Activated CD4-positive, alpha-beta memory T cell treated with anti-CD3 and anti-CD28 coated beads, Interleukin-2, amount 10 ng/mL, durations not matched to agents 7 days and 5 days (primary cell): ENCODE results near the gene MSLN. TPM values are rescaled to one million over a fixed set of nuclear protein-coding genes. Genes with fewer than 3 reads are reported as not detected.
A peak's percentile ranks its signal among the peaks of the same experiment; 100 is the strongest.

Source experiments
- CTCF ChIA-PET: fragments of 350-600 bp; sonication (Branson Sonifier 250); formaldehyde crosslinking; loops from one replicate; lab custom pipeline; 2021; ENCODE audit warnings: antibody characterized with exemption, inconsistent platforms; lab: Charles Lee
- POLR2A ChIA-PET: fragments of 350-600 bp; sonication (Branson Sonifier 250); formaldehyde crosslinking; loops from one replicate; lab custom pipeline; 2021; ENCODE audit warnings: antibody characterized with exemption; lab: Charles Lee
- DNase-seq: peaks from one replicate; pipeline ENCODE4 v3.0.0-alpha.2; 2020
- H3K27ac Mint-ChIP-seq: one replicate; pipeline ENCODE4 v1.8.0; 2021; ENCODE audit warnings: mild to moderate bottlenecking, mixed read lengths
- H3K27me3 Mint-ChIP-seq: one replicate; pipeline ENCODE4 v1.8.0; 2021; ENCODE audit warnings: mixed read lengths
- H3K36me3 Mint-ChIP-seq: one replicate; pipeline ENCODE4 v1.8.0; 2021; ENCODE audit warnings: low read depth, mixed read lengths
- H3K4me1 Mint-ChIP-seq: one replicate; pipeline ENCODE4 v1.8.0; 2021; ENCODE audit warnings: mixed read lengths
- H3K4me3 Mint-ChIP-seq: one replicate; pipeline ENCODE4 v1.8.0; 2021; ENCODE audit warnings: mild to moderate bottlenecking, mixed read lengths
- H3K9me3 Mint-ChIP-seq: one replicate; pipeline ENCODE4 v1.8.0; 2021; ENCODE audit warnings: mixed read lengths
- total RNA-seq, 2 experiments: library from RNA; stranded (reverse); gene quantifications; one replicate each; pipeline ENCODE4 v1.2.3, GENCODE V29; 2021

MSLN gene
- total RNA-seq, 2 experiments from 2014 or later, result not detected

- CTCF ChIA-PET, result interaction anchor here (0.6 to 1.9 kb wide), 4 partner anchors 19 to 134 kb away, joined by 5 to 19 read pairs (median 6); no protein-coding TSS in a partner anchor
- Mint-ChIP-seq H3K4me1 (peaks cover 18% of the 10 kb centered on the region), H3K27ac (peak within 1 kb of the TSS; percentile 65), H3K4me3 (peak within 1 kb of the TSS; percentile 84), H3K9me3 (no peaks in the 10 kb centered on the region), H3K27me3 (no peaks in the 10 kb centered on the region), H3K36me3 (peaks cover 16% of the 10 kb centered on the region)
- DNase-seq, result no peak
- POLR2A ChIA-PET, result interaction anchor here (0.6 to 1.6 kb wide), 14 partner anchors 16 to 632 kb away, joined by 3 to 9 read pairs (median 4); partner anchors contain the start of genes CIAO3, METRN, UQCC4 and WDR24
Measured at GRCh38 chr16:787978-788398, 27.5 kb downstream of the MSLN start, which contains the start of gene RPUSD1. Gene RPUSD1, minus strand, starts transcription at chr16:788381. Its CDS starts 644 bp downstream, at chr16:787737.

GRCh38 chr16:788399-789126 lies 28.0 kb downstream of the MSLN start, which contains the start of gene CHTF18:
Gene CHTF18, plus strand, starts transcription at chr16:788620. Its CDS starts 65 bp downstream, at chr16:788685.
- Mint-ChIP-seq H3K4me1 (peaks cover 18% of the 10 kb centered on the region), H3K4me3 (peak within 1 kb of the TSS; percentile 84), H3K27me3 (no peaks in the 10 kb centered on the region), H3K27ac (peak within 1 kb of the TSS; percentile 65), H3K36me3 (peaks cover 16% of the 10 kb centered on the region), H3K9me3 (no peaks in the 10 kb centered on the region)
- POLR2A ChIA-PET, result interaction anchor here (0.6 to 1.6 kb wide), 15 partner anchors 15 to 1176 kb away, joined by 3 to 9 read pairs (median 4); partner anchors contain the start of genes CIAO3, METRN, RPS2 and UQCC4
- DNase-seq, result peak; percentile 96
- CTCF ChIA-PET, result interaction anchor here (0.6 to 1.9 kb wide), 4 partner anchors 18 to 135 kb away, joined by 5 to 19 read pairs (median 6); no protein-coding TSS in a partner anchor

DNA sequence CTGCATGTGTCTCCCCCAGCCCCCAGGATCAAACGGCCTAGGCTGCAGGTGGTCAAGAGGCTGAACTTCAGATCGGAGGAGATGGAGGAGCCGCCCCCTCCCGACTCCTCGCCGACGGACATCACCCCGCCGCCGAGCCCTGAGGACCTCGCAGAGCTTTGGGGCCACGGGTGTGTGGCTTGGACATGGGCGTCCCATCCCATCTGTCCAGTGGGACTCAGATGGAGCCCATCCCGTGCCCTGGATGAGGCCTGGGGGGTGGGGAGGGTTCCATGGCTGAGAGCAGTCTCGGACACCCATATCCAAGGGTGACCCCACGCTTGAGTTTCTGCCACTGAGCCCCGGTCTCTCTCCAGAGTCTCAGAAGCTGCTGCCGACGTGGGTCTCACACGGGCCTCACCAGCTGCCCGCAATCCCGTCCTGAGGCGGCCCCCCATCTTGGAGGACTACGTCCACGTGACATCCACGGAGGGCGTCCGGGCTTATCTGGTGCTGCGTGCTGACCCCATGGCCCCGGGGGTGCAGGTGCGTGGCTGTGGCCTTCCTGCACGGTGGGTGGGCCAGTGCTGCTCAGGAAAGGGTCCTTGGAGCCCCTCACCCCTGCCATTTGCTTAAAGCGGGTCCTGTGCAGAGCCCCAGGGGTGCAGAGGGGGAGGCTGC lies 28.8 kb downstream of the MSLN start:
- ChIA-PET CTCF (interaction anchor here (1.9 kb wide), 1 partner anchor 77 kb away, joined by 19 read pairs; no protein-coding TSS in a partner anchor), POLR2A (interaction anchor here (1.0 to 1.6 kb wide), 6 partner anchors 14 to 99 kb away, joined by 4 to 8 read pairs (median 4); partner anchors contain the start of genes CIAO3 and WDR24)
- H3K4me1 Mint-ChIP-seq, result peaks cover 18% of the 10 kb centered on the region
- no peak overlapping the region for H3K27ac Mint-ChIP-seq
- DNase-seq, result no peak
- peak overlapping the region; percentile 57 for H3K4me3 Mint-ChIP-seq
- H3K36me3 Mint-ChIP-seq, result peaks cover 16% of the 10 kb centered on the region
- no peaks in the 10 kb centered on the region for H3K9me3 Mint-ChIP-seq
- H3K27me3 Mint-ChIP-seq, result no peaks in the 10 kb centered on the region

GRCh38 chr16:790086-790485 lies 29.6 kb downstream of the MSLN start:
- Mint-ChIP-seq H3K9me3 (no peaks in the 10 kb centered on the region), H3K4me1 (peaks cover 15% of the 10 kb centered on the region), H3K27ac (no peak overlapping the region), H3K36me3 (peaks cover 13% of the 10 kb centered on the region), H3K27me3 (no peaks in the 10 kb centered on the region), H3K4me3 (peak overlapping the region; percentile 57)
- ChIA-PET CTCF (no interaction called here), POLR2A (interaction anchor here (0.8 to 1.3 kb wide), 2 partner anchors 14 to 17 kb away, joined by 4 to 5 read pairs; no protein-coding TSS in a partner anchor)
- DNase-seq, result no peak

- Mint-ChIP-seq H3K4me3 (no peak overlapping the region), H3K4me1 (peaks cover 16% of the 10 kb centered on the region), H3K36me3 (peaks cover 12% of the 10 kb centered on the region), H3K9me3 (no peaks in the 10 kb centered on the region), H3K27ac (no peak overlapping the region), H3K27me3 (no peaks in the 10 kb centered on the region)
- ChIA-PET POLR2A (no interaction called here), CTCF (no interaction called here)
- no peak for DNase-seq
Measured at GRCh38 chr16:791131-791530, 30.6 kb downstream of the MSLN start.

- H3K27ac Mint-ChIP-seq, result no peak overlapping the region
- no peaks in the 10 kb centered on the region for H3K9me3 Mint-ChIP-seq
- no peak overlapping the region for H3K4me3 Mint-ChIP-seq
- H3K36me3 Mint-ChIP-seq, result peaks cover 12% of the 10 kb centered on the region
- no peaks in the 10 kb centered on the region for H3K27me3 Mint-ChIP-seq
- ChIA-PET CTCF (no interaction called here), POLR2A (no interaction called here)
- peaks cover 9% of the 10 kb centered on the region for H3K4me1 Mint-ChIP-seq
- DNase-seq, result no peak
Measured at GRCh38 chr16:792221-792995, 31.9 kb downstream of the MSLN start.

GRCh38 chr16:793414-793813 lies 32.9 kb downstream of the MSLN start:
- Mint-ChIP-seq H3K27ac (no peak overlapping the region), H3K4me3 (no peak overlapping the region), H3K4me1 (peaks cover 8% of the 10 kb centered on the region), H3K27me3 (no peaks in the 10 kb centered on the region), H3K36me3 (peaks cover 12% of the 10 kb centered on the region), H3K9me3 (no peaks in the 10 kb centered on the region)
- no peak for DNase-seq
- ChIA-PET CTCF (no interaction called here), POLR2A (no interaction called here)

DNA sequence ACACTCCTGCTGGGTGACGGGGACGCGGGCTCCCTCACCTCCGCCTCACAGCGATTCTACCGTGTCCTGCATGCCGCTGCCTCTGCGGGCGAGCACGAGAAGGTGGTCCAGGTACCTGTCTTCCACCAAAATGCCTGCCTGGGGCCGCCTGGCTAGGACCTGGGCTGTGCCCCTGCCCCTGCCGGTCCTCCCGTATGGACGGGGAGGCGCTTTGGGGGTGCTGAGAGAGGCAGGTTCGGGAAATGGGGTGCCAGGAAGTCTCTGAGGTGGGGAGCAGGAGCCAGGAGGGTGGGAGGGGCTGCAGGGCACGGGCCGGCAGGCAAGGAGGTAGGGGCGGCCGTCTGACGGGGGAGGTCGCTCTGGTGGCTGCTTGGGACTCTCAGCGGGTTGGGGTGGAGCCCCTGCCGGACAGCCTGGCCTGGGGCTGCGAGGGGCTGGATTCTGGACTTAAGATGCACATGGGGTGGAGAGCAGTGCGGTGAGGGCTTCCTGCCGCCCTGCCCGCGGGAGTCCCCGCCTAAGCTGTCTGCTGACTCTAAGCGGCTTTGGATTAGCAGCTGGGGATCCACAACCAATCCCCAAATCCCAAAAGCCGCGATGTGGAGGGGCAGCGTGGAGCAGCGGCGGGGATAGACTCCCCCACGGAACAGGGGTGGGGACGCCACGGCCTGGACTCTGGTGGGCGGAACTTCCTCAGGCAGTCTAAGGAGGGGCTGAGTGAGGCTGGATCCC lies 33.7 kb downstream of the MSLN start:
- POLR2A ChIA-PET, result no interaction called here

DNA sequence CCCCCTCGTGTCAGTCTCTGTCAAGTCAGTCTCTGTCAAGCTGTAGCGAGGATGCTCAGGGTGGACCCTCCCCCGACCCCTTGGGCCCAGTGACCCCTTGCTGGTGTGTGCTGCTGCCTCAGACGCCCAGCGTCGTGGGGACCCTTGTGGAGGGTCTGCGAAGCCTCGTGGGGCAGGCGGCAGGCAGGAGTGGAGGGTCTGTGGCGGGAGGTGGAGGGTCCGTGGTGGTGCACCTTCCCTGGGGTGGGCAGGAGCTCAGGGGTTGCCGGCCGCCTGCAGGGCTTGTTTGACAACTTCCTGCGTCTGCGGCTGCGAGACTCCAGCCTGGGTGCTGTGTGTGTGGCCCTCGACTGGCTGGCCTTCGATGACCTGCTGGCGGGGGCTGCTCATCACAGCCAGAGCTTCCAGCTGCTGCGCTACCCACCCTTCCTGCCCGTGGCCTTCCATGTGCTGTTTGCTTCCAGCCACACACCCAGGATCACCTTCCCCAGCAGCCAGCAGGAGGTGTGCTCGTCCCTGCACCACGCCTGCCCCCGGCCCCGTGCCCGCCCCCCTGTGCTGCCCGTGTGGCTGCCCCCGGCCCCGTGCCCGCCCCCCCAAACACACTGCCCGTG lies 34.4 kb downstream of the MSLN start:
- H3K4me1 Mint-ChIP-seq, result peaks cover 5% of the 10 kb centered on the region
- no peaks in the 10 kb centered on the region for H3K27me3 Mint-ChIP-seq
- no peak overlapping the region for H3K27ac Mint-ChIP-seq
- peaks cover 12% of the 10 kb centered on the region for H3K36me3 Mint-ChIP-seq
- no peak overlapping the region for H3K4me3 Mint-ChIP-seq
- ChIA-PET POLR2A (no interaction called here), CTCF (no interaction called here)
- no peak for DNase-seq
- H3K9me3 Mint-ChIP-seq, result no peaks in the 10 kb centered on the region

More for the DNA sequence above, 33.7 kb downstream of the MSLN start:
- Mint-ChIP-seq H3K27ac (no peak overlapping the region), H3K27me3 (no peaks in the 10 kb centered on the region), H3K36me3 (peaks cover 12% of the 10 kb centered on the region), H3K4me3 (no peak overlapping the region), H3K9me3 (no peaks in the 10 kb centered on the region), H3K4me1 (peaks cover 8% of the 10 kb centered on the region)
- DNase-seq, result no peak
- CTCF ChIA-PET, result no interaction called here

DNA sequence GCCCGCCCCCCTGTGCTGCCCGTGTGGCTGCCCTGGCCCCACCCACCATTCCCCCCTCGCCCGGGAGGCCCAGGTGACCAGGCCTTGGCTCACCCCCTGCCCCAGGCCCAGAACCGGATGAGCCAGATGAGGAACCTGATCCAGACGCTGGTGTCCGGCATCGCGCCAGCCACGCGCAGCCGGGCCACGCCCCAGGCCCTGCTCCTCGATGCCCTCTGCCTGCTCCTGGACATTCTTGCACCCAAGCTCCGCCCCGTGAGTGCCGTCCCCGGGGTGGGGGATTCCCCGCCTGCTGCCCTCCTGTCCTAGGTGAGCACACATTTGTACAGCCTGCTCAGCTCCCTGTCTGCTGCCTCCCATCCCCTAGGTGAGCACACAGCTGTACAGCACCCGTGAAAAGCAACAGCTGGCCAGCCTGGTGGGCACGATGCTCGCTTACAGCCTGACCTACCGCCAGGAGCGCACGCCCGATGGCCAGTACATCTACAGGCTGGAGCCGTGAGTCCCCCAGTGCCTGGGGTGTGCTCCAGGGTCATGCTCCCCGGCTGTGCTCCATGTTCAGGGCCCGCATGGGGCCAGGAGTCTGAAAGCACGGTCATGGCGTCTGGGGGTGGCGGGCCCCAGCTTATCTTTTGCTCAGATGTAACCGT lies 35.2 kb downstream of the MSLN start:
- Mint-ChIP-seq H3K4me1 (peaks cover 4% of the 10 kb centered on the region), H3K27ac (no peak overlapping the region), H3K27me3 (peaks cover 2% of the 10 kb centered on the region), H3K4me3 (no peak overlapping the region), H3K9me3 (no peaks in the 10 kb centered on the region), H3K36me3 (peaks cover 12% of the 10 kb centered on the region)
- ChIA-PET CTCF (no interaction called here), POLR2A (no interaction called here)
- DNase-seq, result no peak

DNA sequence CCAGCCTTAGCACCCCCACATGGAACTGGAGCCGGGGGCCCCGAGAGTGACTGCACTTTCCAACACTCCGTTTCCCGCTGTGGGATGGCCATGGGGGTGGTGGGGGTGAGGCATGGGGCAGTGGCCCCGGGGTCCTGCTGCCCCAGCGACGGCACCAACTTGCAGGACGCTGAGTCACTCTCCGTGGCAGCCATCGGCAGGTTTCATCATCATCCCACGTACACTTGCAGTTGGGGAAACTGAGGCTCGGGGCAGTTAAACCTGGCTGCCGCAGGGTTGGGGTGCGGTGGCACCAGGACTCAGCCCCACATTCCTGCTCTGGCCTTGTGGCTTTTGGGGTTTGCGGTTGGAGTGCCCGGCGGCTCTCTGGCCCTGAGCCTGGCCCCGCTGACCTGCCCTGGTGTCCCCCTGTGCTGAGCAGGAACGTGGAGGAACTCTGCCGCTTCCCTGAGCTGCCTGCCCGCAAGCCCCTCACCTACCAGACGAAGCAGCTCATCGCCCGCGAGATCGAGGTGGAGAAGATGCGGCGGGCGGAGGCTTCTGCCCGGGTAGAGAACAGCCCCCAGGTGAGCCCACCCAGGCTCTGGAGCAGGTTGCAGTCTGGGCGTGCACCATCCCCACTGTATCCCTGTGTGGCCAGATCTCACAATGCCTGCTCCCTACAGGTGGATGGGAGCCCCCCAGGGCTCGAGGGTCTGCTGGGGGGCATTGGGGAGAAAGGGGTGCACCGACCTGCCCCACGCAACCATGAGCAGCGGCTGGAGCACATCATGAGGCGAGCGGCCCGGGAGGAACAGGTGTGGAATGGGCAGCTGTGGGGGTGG lies 36.0 kb downstream of the MSLN start:
- Mint-ChIP-seq H3K9me3 (no peaks in the 10 kb centered on the region), H3K4me3 (no peak overlapping the region), H3K4me1 (peaks cover 2% of the 10 kb centered on the region), H3K27me3 (peaks cover 2% of the 10 kb centered on the region), H3K27ac (no peak overlapping the region), H3K36me3 (peaks cover 7% of the 10 kb centered on the region)
- CTCF ChIA-PET, result no interaction called here
- POLR2A ChIA-PET, result no interaction called here
- no peak for DNase-seq
